Stimulated activated CD4-positive, alpha-beta T cell treated with anti-CD3 and anti-CD28 coated beads, Interleukin-4, amount 100 ng/mL, for 24 hours (primary cell): Measurements from ENCODE around the gene R3HDM4.
"Not testable (repeated sequence)": the region's sequence is repeated elsewhere in the genome, so short reads cannot be mapped to it uniquely, and the experiment has no call there.

Experiments used
- DNase-seq: peaks from one replicate; pipeline ENCODE4 v3.0.0-alpha.2; 2020

The R3HDM4 gene

GRCh38 chr19:913080-913748, at the start of gene R3HDM4:
R3HDM4 (minus strand) TSS chr19:913219; CDS start chr19:913157, 62 bp downstream.
- peak; percentile 82 for DNase-seq

GRCh38 chr19:961866-962620, 49.0 kb upstream of the R3HDM4 start:
- no peak for DNase-seq

GRCh38 chr19:960601-960938, 47.6 kb upstream of the R3HDM4 start:
- no peak for DNase-seq

- no peak for DNase-seq
Measured at GRCh38 chr19:960020-960419, 47.0 kb upstream of the R3HDM4 start.

GRCh38 chr19:958967-959855, 46.2 kb upstream of the R3HDM4 start:
- DNase-seq: peak; percentile 63

- not testable (repeated sequence) for DNase-seq
Measured at GRCh38 chr19:957578-957977, 44.6 kb upstream of the R3HDM4 start.

GRCh38 chr19:956766-957440, 43.9 kb upstream of the R3HDM4 start:
- DNase-seq: no peak

GRCh38 chr19:955803-956765, 43.1 kb upstream of the R3HDM4 start:
- DNase-seq: no peak

DNA sequence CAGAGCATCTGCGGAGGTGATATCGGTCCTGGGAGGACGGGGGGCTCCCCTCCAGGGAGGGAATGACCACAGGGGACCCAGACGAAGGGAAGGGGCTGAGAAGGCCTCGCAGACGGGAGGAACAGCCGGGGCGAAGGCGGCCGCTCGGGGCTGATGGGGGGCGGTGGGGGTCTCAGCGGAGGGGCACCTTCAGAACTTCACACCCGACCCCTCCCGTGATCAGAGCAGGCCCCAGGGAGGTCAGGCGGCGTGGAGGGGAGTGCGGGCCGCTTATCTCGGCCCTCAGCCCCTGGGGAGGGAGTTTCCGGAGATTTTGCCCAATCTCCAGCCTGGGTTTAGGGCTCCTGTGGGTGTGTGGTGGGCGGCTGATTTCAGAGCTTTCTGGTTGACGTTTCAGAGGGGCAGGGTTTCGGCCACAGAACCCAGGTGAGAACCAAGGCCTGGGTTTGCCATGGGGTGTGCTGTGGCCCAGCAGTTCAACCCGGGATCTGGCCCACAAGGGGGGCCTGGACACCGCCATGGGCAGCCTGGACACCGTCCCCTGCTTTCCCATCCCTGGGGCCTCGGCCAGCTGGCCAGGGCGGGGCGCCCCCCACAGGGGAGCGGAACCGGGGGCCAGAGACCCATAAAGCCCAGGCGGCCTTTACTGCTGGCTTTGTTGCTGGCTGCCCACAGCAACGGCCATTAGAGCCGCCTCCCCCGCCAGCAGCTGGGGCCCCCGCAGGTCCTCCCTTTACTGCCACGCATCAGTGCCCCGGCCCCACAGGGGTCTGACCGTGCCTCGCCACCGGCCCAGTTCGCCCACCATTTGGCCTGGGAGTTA, 41.9 kb upstream of the R3HDM4 start:
- DNase-seq: no peak

DNA sequence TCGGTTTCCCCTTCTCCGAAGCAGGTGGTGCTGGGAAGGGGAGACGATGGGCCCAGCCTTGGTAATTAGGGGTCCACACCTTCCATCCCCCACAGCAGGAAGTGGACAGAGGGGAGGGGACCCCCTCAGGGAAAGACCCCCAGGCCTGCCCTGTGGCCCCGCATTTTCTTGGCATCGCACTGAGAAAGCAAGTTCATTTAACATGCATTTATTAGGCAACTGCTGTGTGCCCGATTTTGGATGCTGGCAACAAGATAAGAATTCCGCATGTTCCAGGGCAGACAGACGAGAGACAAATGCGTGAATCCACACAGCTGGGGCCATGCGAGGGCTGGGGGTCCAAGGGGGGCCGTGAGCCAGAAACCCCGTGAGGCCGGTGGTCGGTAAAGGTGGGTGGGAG, 41.3 kb upstream of the R3HDM4 start:
- no peak for DNase-seq

DNA sequence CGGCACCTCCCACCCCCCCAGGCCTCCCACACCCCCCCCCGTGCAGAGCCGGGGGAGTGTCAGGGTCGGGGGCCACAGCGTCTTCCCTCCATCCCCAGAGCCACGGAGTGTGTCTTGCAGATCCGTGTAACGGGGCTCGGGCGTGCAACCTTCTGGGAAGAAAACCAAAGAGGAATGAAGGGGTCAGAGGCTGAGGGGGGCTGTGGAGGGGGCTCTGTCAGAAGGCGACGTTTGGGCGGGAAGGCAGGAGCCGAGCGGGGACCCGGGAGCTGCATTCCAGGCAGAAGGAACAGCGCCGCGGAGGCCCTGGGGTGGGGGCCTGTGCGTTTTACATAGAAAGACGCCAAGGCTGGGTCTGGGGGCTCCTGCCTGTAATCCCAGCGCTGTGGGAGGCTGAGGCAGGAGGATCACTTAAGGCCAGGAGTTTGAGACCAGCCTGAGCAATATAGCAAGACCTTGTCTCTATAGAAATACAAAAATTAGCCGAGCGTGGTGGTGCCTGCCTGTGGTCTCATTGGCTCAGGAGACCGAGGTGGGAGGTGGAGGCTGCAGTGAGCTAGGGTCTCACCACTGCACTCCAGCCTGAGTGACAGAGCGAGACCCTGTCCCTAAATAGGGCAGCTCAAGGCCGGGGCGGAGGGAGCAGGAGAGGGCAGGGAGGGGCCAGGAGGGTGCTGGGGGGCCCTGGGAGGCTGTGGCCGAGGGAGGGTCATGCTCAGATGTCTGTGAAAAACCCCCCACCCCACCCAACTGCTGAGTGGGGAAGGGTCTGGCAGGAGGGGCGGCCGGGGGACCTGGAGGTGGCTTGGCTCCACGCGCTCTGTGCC, 40.6 kb upstream of the R3HDM4 start:
- DNase-seq: no peak

DNA sequence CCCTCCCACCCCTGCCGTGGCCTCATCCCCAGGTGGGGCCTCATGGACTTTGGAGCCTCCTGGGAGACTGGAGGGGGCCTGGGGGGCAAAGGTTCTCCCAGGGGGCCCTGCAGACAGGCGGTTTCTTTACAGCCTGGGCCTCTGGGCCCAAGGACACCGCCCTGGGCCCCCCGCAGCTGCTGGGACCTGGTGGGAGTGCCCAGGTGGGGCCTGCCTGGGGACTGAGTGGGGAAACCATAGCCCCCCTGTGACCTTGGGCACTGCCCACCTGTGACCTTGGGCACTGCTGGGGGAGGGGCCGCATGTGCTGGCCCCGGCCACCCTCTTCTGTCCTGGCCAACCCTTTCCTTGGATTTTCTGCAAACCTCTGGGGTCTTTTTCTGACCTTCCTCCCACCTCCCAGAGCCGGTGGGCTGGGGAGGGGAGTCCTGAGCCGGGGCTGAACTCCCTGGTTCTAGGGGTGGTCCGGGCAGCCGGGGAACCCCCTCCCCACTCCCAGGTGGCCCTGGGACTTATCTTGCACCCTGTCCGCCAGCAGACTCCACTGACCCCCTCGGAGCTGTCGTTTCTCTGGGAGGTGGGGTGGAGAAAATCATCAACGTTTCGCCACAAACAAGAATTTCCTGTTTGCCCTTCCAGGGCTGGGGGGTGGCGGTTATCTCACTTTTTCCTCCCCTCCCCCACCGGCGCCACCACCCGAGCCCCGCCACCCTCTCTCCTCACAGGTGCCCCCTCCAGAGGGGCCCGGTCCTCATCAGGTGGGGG, 39.8 kb upstream of the R3HDM4 start:
- no peak for DNase-seq

GRCh38 chr19:952049-952679, 39.1 kb upstream of the R3HDM4 start:
- DNase-seq: no peak

- DNase-seq: no peak
Measured at GRCh38 chr19:950352-951066, 37.5 kb upstream of the R3HDM4 start.

- no peak for DNase-seq
Measured at GRCh38 chr19:948842-949496, 36.0 kb upstream of the R3HDM4 start.

- DNase-seq: no peak
Measured at GRCh38 chr19:947707-948539, 34.9 kb upstream of the R3HDM4 start.
